ENCODE data around the gene TXNDC12.
"Not testable (repeated sequence)": the region's sequence is repeated elsewhere in the genome, so short reads cannot be mapped to it uniquely, and the experiment has no call there.

TXNDC12 gene

DNA sequence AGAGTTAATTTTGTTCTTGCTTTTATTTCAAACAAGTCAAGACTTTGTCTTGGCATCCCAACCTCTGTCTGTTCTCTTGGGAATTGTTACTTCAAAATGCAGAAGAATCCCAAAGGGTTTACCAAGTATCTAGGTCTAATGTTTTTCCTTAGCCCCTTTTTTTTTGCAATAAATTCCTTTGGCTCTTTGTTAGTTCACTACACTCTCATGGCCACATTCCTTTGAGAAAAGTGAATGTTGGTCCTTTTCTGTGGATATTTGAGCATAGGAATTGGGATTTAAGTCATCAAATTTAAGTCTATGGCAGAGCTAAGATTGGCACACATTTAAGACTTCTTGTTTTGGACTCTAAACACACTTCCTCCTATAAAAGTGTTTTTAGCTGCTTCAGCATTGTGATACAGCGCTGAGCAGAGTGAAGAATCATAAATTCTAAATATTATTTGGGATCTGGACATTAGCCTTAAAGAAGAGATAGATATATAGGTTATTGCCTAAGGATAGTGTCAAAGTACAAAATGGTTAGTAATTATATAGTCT, 3.0 kb upstream of the TXNDC12 start:
- no peaks in the 10 kb centered on the region for H3K9me3 Mint-ChIP-seq
- no peak overlapping the region for H3K27ac Mint-ChIP-seq
- H3K4me1 Mint-ChIP-seq (ENCODE audit: low read depth) = peaks cover 41% of the 10 kb centered on the region
- peaks cover 11% of the 10 kb centered on the region for H3K36me3 Mint-ChIP-seq (ENCODE audit: low read depth)
- H3K27me3 Mint-ChIP-seq (ENCODE audit: low read depth) = no peaks in the 10 kb centered on the region
- H3K4me3 Mint-ChIP-seq = peak overlapping the region; percentile 98

GRCh38 chr1:52057255-52057654, 2.3 kb upstream of the TXNDC12 start:
- no peaks in the 10 kb centered on the region for H3K27me3 Mint-ChIP-seq (ENCODE audit: low read depth)
- peak overlapping the region; percentile 97 for H3K27ac Mint-ChIP-seq
- H3K36me3 Mint-ChIP-seq (ENCODE audit: low read depth) = peaks cover 16% of the 10 kb centered on the region
- no peaks in the 10 kb centered on the region for H3K9me3 Mint-ChIP-seq
- peak overlapping the region; percentile 98 for H3K4me3 Mint-ChIP-seq
- peaks cover 45% of the 10 kb centered on the region for H3K4me1 Mint-ChIP-seq (ENCODE audit: low read depth)

DNA sequence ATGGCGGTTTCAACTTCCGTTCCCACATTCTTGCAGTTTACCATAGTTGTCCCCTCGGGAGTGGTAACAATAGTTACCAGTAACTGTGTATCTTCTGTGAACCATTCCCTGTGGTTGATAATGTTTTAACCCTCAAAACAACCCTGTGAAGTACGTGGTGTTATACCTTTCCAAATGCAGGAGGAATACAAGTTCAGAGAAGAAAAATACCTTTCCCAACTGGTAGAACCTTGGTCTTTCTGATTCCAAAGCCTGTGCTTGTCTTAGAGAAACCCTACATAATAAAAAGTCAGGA, 1.9 kb upstream of the TXNDC12 start:
- peaks cover 47% of the 10 kb centered on the region for H3K4me1 Mint-ChIP-seq (ENCODE audit: low read depth)
- peaks cover 18% of the 10 kb centered on the region for H3K36me3 Mint-ChIP-seq (ENCODE audit: low read depth)
- no peaks in the 10 kb centered on the region for H3K27me3 Mint-ChIP-seq (ENCODE audit: low read depth)
- peak overlapping the region; percentile 98 for H3K4me3 Mint-ChIP-seq
- no peaks in the 10 kb centered on the region for H3K9me3 Mint-ChIP-seq
- peak overlapping the region; percentile 97 for H3K27ac Mint-ChIP-seq

DNA sequence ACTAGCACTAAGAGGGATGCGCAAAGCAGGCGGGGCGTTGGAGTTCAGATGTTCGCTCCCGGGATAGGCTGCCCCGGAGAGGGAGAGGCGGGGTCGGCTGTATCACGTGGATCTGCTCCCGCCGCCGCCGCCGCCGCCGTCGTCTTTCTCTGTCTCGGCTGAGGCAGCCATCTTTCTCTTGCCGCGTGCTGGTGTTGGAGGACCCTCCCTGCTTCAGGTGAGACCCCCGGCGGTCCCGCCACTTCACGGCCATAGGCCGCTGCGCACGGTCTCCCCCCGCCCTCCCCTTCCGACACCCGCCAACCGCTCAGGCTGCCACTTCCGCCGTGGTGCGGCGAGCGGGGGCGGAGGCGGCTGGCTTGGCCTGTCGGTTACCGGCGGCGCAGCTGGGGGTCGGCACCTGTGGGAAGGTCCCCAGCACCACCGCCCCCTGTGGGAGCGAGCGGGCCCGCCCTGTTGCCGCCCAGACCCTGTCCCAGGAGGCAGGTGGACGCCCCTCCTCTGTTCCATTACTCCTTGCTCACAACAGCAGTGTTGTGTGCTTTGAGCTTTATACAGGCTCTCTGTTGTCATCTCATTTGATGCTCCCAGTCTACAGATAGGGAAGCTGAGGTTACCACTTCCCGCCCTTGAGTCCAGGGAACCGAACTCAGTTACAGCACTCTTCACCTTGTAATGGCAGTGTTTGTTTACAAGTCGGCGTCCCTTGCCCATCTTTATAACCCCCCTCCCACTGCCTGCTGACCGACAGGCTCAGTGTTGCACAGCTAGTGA, 1.4 kb upstream of the TXNDC12 start, which contains the start of gene BTF3L4:
TSS of gene BTF3L4 (plus strand) at position 133 of the 774 bp plus-strand sequence. CDS start 3,553 bp downstream, outside the sequence.
- H3K9me3 Mint-ChIP-seq = no peaks in the 10 kb centered on the region

DNA sequence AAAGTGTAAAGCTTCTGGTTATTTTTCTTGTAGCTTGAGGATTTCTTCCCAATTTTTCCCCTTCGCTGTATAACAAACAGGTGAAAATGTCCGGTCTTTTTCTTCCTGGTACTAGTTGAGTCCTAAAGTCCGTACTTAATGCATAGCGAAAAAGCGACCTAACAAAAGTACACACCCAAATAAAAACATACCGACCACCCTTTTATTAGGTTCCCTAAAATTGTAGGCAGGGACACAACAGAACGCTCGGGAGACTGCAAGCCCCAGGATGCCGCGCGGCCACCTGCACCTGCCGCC, 823 bp upstream of the TXNDC12 start:
- H3K36me3 Mint-ChIP-seq (ENCODE audit: low read depth) = peaks cover 19% of the 10 kb centered on the region
- peak overlapping the region; percentile 94 for H3K27ac Mint-ChIP-seq
- no peaks in the 10 kb centered on the region for H3K27me3 Mint-ChIP-seq (ENCODE audit: low read depth)
- peak overlapping the region; percentile 98 for H3K4me3 Mint-ChIP-seq
- peaks cover 47% of the 10 kb centered on the region for H3K4me1 Mint-ChIP-seq (ENCODE audit: low read depth)
- no peaks in the 10 kb centered on the region for H3K9me3 Mint-ChIP-seq

More for the DNA sequence above, 1.4 kb upstream of the TXNDC12 start, which contains the start of gene BTF3L4:
- no peaks in the 10 kb centered on the region for H3K27me3 Mint-ChIP-seq (ENCODE audit: low read depth)
- H3K4me1 Mint-ChIP-seq (ENCODE audit: low read depth) = peaks cover 47% of the 10 kb centered on the region
- H3K27ac Mint-ChIP-seq = peak within 1 kb of the TSS; percentile 97
- peak within 1 kb of the TSS; percentile 98 for H3K4me3 Mint-ChIP-seq
- H3K36me3 Mint-ChIP-seq (ENCODE audit: low read depth) = peaks cover 18% of the 10 kb centered on the region

- Mint-ChIP-seq H3K4me1 (ENCODE audit: low read depth) (peaks cover 46% of the 10 kb centered on the region), H3K9me3 (no peaks in the 10 kb centered on the region), H3K36me3 (ENCODE audit: low read depth) (peaks cover 17% of the 10 kb centered on the region), H3K27me3 (ENCODE audit: low read depth) (no peaks in the 10 kb centered on the region), H3K4me3 (peak overlapping the region; percentile 98), H3K27ac (peak overlapping the region; percentile 94)
These were observed 410 bp downstream of the TXNDC12 start for GRCh38 chr1:52054496-52055065.

GRCh38 chr1:52053862-52054261, 1.1 kb downstream of the TXNDC12 start:
- Mint-ChIP-seq H3K4me1 (ENCODE audit: low read depth) (peaks cover 41% of the 10 kb centered on the region), H3K9me3 (no peaks in the 10 kb centered on the region), H3K4me3 (peak overlapping the region; percentile 98), H3K27me3 (ENCODE audit: low read depth) (no peaks in the 10 kb centered on the region), H3K36me3 (ENCODE audit: low read depth) (peaks cover 17% of the 10 kb centered on the region), H3K27ac (peak overlapping the region; percentile 94)

GRCh38 chr1:52049337-52049736, 5.7 kb downstream of the TXNDC12 start:
- H3K27me3 Mint-ChIP-seq (ENCODE audit: low read depth); H3K4me3 Mint-ChIP-seq; H3K9me3 Mint-ChIP-seq; H3K27ac Mint-ChIP-seq: not testable (repeated sequence)
- peaks cover 26% of the 10 kb centered on the region for H3K4me1 Mint-ChIP-seq (ENCODE audit: low read depth)
- H3K36me3 Mint-ChIP-seq (ENCODE audit: low read depth) = peaks cover 27% of the 10 kb centered on the region

DNA sequence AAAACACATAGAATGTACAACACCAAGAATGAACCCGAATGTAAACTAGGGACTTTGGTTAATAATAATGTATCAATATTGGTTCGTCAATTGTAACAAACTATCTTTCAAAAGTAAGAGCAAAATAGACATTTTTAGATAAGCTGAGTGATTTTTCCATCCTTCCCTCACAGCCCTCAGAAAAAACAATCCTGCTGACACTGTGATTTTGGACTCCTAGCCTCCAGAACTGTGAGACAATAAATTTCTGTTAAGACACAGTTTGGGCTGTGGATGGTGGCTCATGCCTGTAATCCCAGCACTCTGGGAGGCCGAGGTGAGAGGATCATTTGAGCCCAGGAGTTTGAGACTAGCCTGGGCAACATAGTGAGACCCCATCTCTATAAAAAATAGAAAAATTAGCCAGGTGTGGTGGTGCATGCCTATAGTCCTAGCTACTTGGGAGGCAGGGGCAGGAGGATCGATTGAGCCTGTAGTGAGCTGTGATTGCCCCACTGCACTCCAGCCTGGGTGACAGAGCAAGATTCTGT, 9.3 kb downstream of the TXNDC12 start:
- H3K4me1 Mint-ChIP-seq (ENCODE audit: low read depth) = peaks cover 12% of the 10 kb centered on the region
- H3K9me3 Mint-ChIP-seq; H3K27ac Mint-ChIP-seq; H3K4me3 Mint-ChIP-seq; H3K27me3 Mint-ChIP-seq (ENCODE audit: low read depth): not testable (repeated sequence)
- peaks cover 17% of the 10 kb centered on the region for H3K36me3 Mint-ChIP-seq (ENCODE audit: low read depth)

DNA sequence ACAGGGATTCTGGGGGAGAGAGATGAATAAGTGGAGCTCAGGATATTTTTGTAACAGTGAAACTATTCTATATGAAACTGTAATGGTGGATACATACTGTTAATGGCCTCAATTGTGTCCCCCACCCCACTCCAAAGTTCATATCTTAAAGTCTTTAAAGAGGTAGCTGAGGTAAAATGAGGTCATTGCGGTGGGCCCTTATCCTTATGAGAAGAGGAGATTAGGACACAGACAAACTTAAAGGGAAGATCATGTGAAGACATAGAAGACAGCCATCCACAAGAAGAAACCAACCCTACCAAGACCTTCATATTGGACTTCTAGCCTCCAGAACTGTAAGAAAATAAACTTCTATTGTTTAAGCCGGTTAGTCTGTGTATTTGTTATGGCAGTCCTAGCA, 9.8 kb downstream of the TXNDC12 start:
- Mint-ChIP-seq H3K27ac (no peak overlapping the region), H3K27me3 (ENCODE audit: low read depth) (no peaks in the 10 kb centered on the region), H3K4me3 (no peak overlapping the region), H3K36me3 (ENCODE audit: low read depth) (peaks cover 18% of the 10 kb centered on the region), H3K9me3 (no peaks in the 10 kb centered on the region), H3K4me1 (ENCODE audit: low read depth) (peaks cover 10% of the 10 kb centered on the region)

- Mint-ChIP-seq H3K36me3 (ENCODE audit: low read depth) (peaks cover 26% of the 10 kb centered on the region), H3K27ac (no peak overlapping the region), H3K9me3 (no peaks in the 10 kb centered on the region), H3K4me1 (ENCODE audit: low read depth) (peaks cover 7% of the 10 kb centered on the region), H3K4me3 (no peak overlapping the region), H3K27me3 (ENCODE audit: low read depth) (no peaks in the 10 kb centered on the region)
These were observed 13.3 kb downstream of the TXNDC12 start for GRCh38 chr1:52041551-52042185.

DNA sequence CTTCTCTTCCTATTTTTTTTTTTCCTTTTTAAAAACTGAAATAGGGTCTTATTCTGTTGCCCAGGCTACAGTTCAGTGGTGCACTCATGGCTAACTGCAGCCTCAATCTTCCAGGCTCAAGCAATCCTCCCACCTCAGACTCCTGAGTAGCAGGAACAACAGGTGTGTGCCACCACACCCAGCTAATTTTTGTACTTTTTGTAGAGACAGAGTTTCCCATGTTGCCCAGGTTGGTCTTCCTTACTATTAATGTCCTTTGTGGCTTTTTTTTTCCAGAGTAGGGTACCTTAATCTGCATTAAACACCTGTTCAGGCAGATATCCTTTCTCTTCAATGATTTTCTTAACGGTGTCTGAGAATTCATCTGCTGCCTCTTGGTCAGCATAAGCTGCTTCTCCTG, 17.1 kb downstream of the TXNDC12 start:
- H3K4me3 Mint-ChIP-seq = no peak overlapping the region
- no peak overlapping the region for H3K27ac Mint-ChIP-seq
- H3K9me3 Mint-ChIP-seq = no peaks in the 10 kb centered on the region
- peaks cover 5% of the 10 kb centered on the region for H3K4me1 Mint-ChIP-seq (ENCODE audit: low read depth)
- H3K36me3 Mint-ChIP-seq (ENCODE audit: low read depth) = peaks cover 25% of the 10 kb centered on the region
- no peaks in the 10 kb centered on the region for H3K27me3 Mint-ChIP-seq (ENCODE audit: low read depth)

- Mint-ChIP-seq H3K4me1 (ENCODE audit: low read depth) (peaks cover 5% of the 10 kb centered on the region), H3K9me3 (no peaks in the 10 kb centered on the region), H3K27me3 (ENCODE audit: low read depth) (no peaks in the 10 kb centered on the region), H3K36me3 (ENCODE audit: low read depth) (peaks cover 29% of the 10 kb centered on the region), H3K4me3 (no peak overlapping the region), H3K27ac (no peak overlapping the region)
These were observed 17.6 kb downstream of the TXNDC12 start for GRCh38 chr1:52037402-52037814.

GRCh38 chr1:52034050-52034384, 21.0 kb downstream of the TXNDC12 start:
- Mint-ChIP-seq H3K27me3 (ENCODE audit: low read depth) (no peaks in the 10 kb centered on the region), H3K4me1 (ENCODE audit: low read depth) (peaks cover 27% of the 10 kb centered on the region), H3K9me3 (no peaks in the 10 kb centered on the region), H3K27ac (peak overlapping the region; percentile 86), H3K4me3 (peak overlapping the region; percentile 88), H3K36me3 (ENCODE audit: low read depth) (peaks cover 36% of the 10 kb centered on the region)
